Measurements from ENCODE around the gene PPP2R2C.

PPP2R2C gene

GRCh38 chr4:6440506-6441201 lies 31.8 kb downstream of the PPP2R2C start:
- H3K4me3 ChIP-seq (ENCODE audit: low read depth, low read length): no peak overlapping the region
- TF ChIP-seq POLR2A (IDR thresholded peaks at IDR 0.05; ENCODE audit: extremely low read depth, insufficient read length) (no peak), MAX (IDR thresholded peaks at IDR 0.05; ENCODE audit: low read depth, low read length) (no peak), CTCF (IDR thresholded peaks at IDR 0.05; ENCODE audit: low read depth, low read length) (no peak), MYC (IDR thresholded peaks at IDR 0.05; ENCODE audit: low read depth, low read length) (no peak)
- no peak for DNase-seq (ENCODE audit: low read depth)

- DNase-seq (ENCODE audit: low read depth): no peak
- TF ChIP-seq CTCF (IDR thresholded peaks at IDR 0.05; ENCODE audit: low read depth, low read length): no peak
- no peak for TF ChIP-seq POLR2A (IDR thresholded peaks at IDR 0.05; ENCODE audit: extremely low read depth, insufficient read length)
- no peak for TF ChIP-seq MAX (IDR thresholded peaks at IDR 0.05; ENCODE audit: low read depth, low read length)
- TF ChIP-seq MYC (IDR thresholded peaks at IDR 0.05; ENCODE audit: low read depth, low read length): no peak
- H3K4me3 ChIP-seq (ENCODE audit: low read depth, low read length): no peak overlapping the region
Measured at GRCh38 chr4:6439120-6439762, 33.2 kb downstream of the PPP2R2C start.

GRCh38 chr4:6437826-6438238 lies 34.6 kb downstream of the PPP2R2C start:
- no peak for DNase-seq (ENCODE audit: low read depth)
- no peak for TF ChIP-seq POLR2A (IDR thresholded peaks at IDR 0.05; ENCODE audit: extremely low read depth, insufficient read length)
- TF ChIP-seq MYC (IDR thresholded peaks at IDR 0.05; ENCODE audit: low read depth, low read length): no peak
- no peak for TF ChIP-seq MAX (IDR thresholded peaks at IDR 0.05; ENCODE audit: low read depth, low read length)
- TF ChIP-seq CTCF (IDR thresholded peaks at IDR 0.05; ENCODE audit: low read depth, low read length): no peak

GRCh38 chr4:6435010-6435409 lies 37.4 kb downstream of the PPP2R2C start:
- no peak overlapping the region for H3K4me3 ChIP-seq (ENCODE audit: low read depth, low read length)
- TF ChIP-seq MAX (IDR thresholded peaks at IDR 0.05; ENCODE audit: low read depth, low read length) (no peak), POLR2A (IDR thresholded peaks at IDR 0.05; ENCODE audit: extremely low read depth, insufficient read length) (no peak), MYC (IDR thresholded peaks at IDR 0.05; ENCODE audit: low read depth, low read length) (no peak), CTCF (IDR thresholded peaks at IDR 0.05; ENCODE audit: low read depth, low read length) (no peak)
- no peak for DNase-seq (ENCODE audit: low read depth)

More at GRCh38 chr4:6437826-6438238, 34.6 kb downstream of the PPP2R2C start:
- no peak overlapping the region for H3K4me3 ChIP-seq (ENCODE audit: low read depth, low read length)

- no peak for DNase-seq (ENCODE audit: low read depth)
- no peak overlapping the region for H3K4me3 ChIP-seq (ENCODE audit: low read depth, low read length)
- TF ChIP-seq CTCF (IDR thresholded peaks at IDR 0.05; ENCODE audit: low read depth, low read length) (no peak), MAX (IDR thresholded peaks at IDR 0.05; ENCODE audit: low read depth, low read length) (no peak), MYC (IDR thresholded peaks at IDR 0.05; ENCODE audit: low read depth, low read length) (no peak), POLR2A (IDR thresholded peaks at IDR 0.05; ENCODE audit: extremely low read depth, insufficient read length) (no peak)
Measured at GRCh38 chr4:6430927-6431326, 41.5 kb downstream of the PPP2R2C start.

All from NB4 (cell line).